ENCODE data around the gene CPZ. TPM values are rescaled to one million over a fixed set of nuclear protein-coding genes. Genes with fewer than 3 reads are reported as not detected.
"Not testable (repeated sequence)": the region's sequence is repeated elsewhere in the genome, so short reads cannot be mapped to it uniquely, and the experiment has no call there.

The CPZ gene
- total and polyA plus RNA-seq, 11 donors, result 0.13 to 4.8 (median 0.26) TPM; not detected in 2

GRCh38 chr4:8618961-8619720 is 26.6 kb downstream of the CPZ start:
- no peaks in the 10 kb centered on the region for H3K9me3 ChIP-seq
- 86 to 94% (median 89%) methylated on average over 11 to 28 of the region's 28 CpGs for WGBS, 4 donors
- H3K4me1 ChIP-seq, result peaks cover 0 to 3% (median 0%) of the 10 kb centered on the region in 12 donors
- ATAC-seq, result no peak
- H3K4me3 ChIP-seq, result no peak overlapping the region
- intact Hi-C loops (cut with DNase I), result loop anchor here in 2 of 10 donors (10.0 kb wide), 2 partner anchors 266 to 296 kb away; no protein-coding TSS in a partner anchor
- DNase-seq, result peak in 2 of 5 donors; percentile 11 to 56
- no peaks in the 10 kb centered on the region for H3K36me3 ChIP-seq
- H3K27ac ChIP-seq, result no peak overlapping the region
- peaks cover 0 to 18% (median 0%) of the 10 kb centered on the region in 9 donors for H3K27me3 ChIP-seq
- TF ChIP-seq POLR2A (IDR thresholded peaks at IDR 0.05) (no peak), CTCF (IDR thresholded peaks at IDR 0.05) (no peak)

GRCh38 chr4:8621135-8621534 is 28.6 kb downstream of the CPZ start:
- H3K4me1 ChIP-seq; H3K27ac ChIP-seq; H3K4me3 ChIP-seq; H3K36me3 ChIP-seq; intact Hi-C loops (cut with DNase I); H3K9me3 ChIP-seq: not testable (repeated sequence)
- DNase-seq (peak in 2 of 5 donors; percentile 21 to 44), ATAC-seq (peak in 1 of 4 donors; percentile 19)
- WGBS, 4 donors, result 83 to 87% methylated on average over 7 to 13 of the region's 14 CpGs; no CpG with 5 or more reads in 2 of the 4 donors
- H3K27me3 ChIP-seq, result peaks cover 0 to 18% (median 0%) of the 10 kb centered on the region in 9 donors

GRCh38 chr4:8624601-8625272 is 32.2 kb downstream of the CPZ start:
- ATAC-seq, result peak in 3 of 4 donors; percentile 48 to 56 (median 50)
- H3K4me3 ChIP-seq; H3K36me3 ChIP-seq; H3K9me3 ChIP-seq; DNase-seq; H3K4me1 ChIP-seq; H3K27ac ChIP-seq; H3K27me3 ChIP-seq; intact Hi-C loops (cut with DNase I): not testable (repeated sequence)
- WGBS, 4 donors, result no CpG with 5 or more reads among the region's 29 CpGs

- H3K27ac ChIP-seq; H3K4me1 ChIP-seq; H3K4me3 ChIP-seq; intact Hi-C loops (cut with DNase I); DNase-seq; H3K27me3 ChIP-seq; H3K36me3 ChIP-seq; H3K9me3 ChIP-seq: not testable (repeated sequence)
- ATAC-seq, result peak in 3 of 4 donors; percentile 49 to 62 (median 56)
- WGBS, 4 donors, result no CpG with 5 or more reads among the region's 29 CpGs
Observed at GRCh38 chr4:8630240-8630905, 37.8 kb downstream of the CPZ start.

GRCh38 chr4:8631896-8632295 is 39.3 kb downstream of the CPZ start:
- H3K27ac ChIP-seq; H3K27me3 ChIP-seq; H3K4me1 ChIP-seq; H3K4me3 ChIP-seq; H3K9me3 ChIP-seq; H3K36me3 ChIP-seq; intact Hi-C loops (cut with DNase I): not testable (repeated sequence)
- ATAC-seq (peak in 1 of 4 donors; percentile 40), DNase-seq (peak in 2 of 5 donors; percentile 17 to 44)
- 65 to 83% (median 82%) methylated on average over 2 to 5 of the region's 6 CpGs; no CpG with 5 or more reads in 1 of the 4 donors for WGBS, 4 donors

GRCh38 chr4:8634773-8635172 is 42.2 kb downstream of the CPZ start:
- 65 to 97% (median 73%) methylated on average over 4 to 7 of the region's 11 CpGs for WGBS, 4 donors
- H3K27me3 ChIP-seq, result peaks cover 0 to 14% (median 0%) of the 10 kb centered on the region in 9 donors
- H3K9me3 ChIP-seq; H3K4me3 ChIP-seq; H3K4me1 ChIP-seq; H3K27ac ChIP-seq; H3K36me3 ChIP-seq; intact Hi-C loops (cut with DNase I); ATAC-seq: not testable (repeated sequence)
- DNase-seq, result peak in 2 of 5 donors; percentile 7 to 15

- H3K4me3 ChIP-seq; intact Hi-C loops (cut with DNase I); H3K9me3 ChIP-seq; DNase-seq; H3K4me1 ChIP-seq; H3K27ac ChIP-seq; H3K36me3 ChIP-seq: not testable (repeated sequence)
- H3K27me3 ChIP-seq, result peaks cover 0 to 20% (median 0%) of the 10 kb centered on the region in 9 donors
- 39% methylated on average over 4 of the region's 29 CpGs; no CpG with 5 or more reads in 3 of the 4 donors for WGBS, 4 donors
- peak; percentile 42 to 68 (median 62) for ATAC-seq
Observed at GRCh38 chr4:8635897-8636554, 43.5 kb downstream of the CPZ start.

Data from heart left ventricle (tissue), 16 donors.